HepG2 (cell line): ENCODE data around the gene MFGE8. TPM values are rescaled to one million over a fixed set of nuclear protein-coding genes. Genes with fewer than 3 reads are reported as not detected.

Experiments
- ATAC-seq: fragments of 200-7000 bp; cut with Tn5 transposase; 3 replicates; pipeline ENCODE4 v1.9.1; 2020; ENCODE audit warnings: mild to moderate bottlenecking, moderate library complexity
- BruUV-seq: library from RNA; stranded (reverse); fragments of 400-500 nt; replicated peaks from 2 replicates; lab custom pipeline; 2021; lab: Mats Ljungman, UMichigan
- CTCF ChIA-PET: fragments of 300-600 bp; formaldehyde crosslinking; extraction: SDS; loops from one replicate; lab custom pipeline; 2021; ENCODE audit warnings: low total read pairs, inconsistent platforms, low intra/inter-chr PET ratio; lab: Yijun Ruan, JAX
- POLR2A ChIA-PET: fragments of 350-600 bp; sonication (Branson Sonifier 250); formaldehyde crosslinking; loops from one replicate; lab custom pipeline; 2020; ENCODE audit warnings: antibody characterized with exemption, inconsistent platforms; lab: Yijun Ruan, JAX
- DNase-seq: peaks from one replicate; pipeline ENCODE4 v3.0.0-alpha.2; 2015; ENCODE audit warnings: low spot score
- FAIRE-seq: peaks from 3 replicates; lab custom pipeline; 2011; peaks lifted over from hg19 to GRCh38; lab: Jason Lieb, UNC
- H2AFZ ChIP-seq: one replicate; pipeline ENCODE4 v1.6.1; 2011; ENCODE audit warnings: low read length, inconsistent platforms
- H3K27ac ChIP-seq: fragments of 300-600 bp; 3 replicates; pipeline ENCODE4 v1.8.0; 2011; ENCODE audit warnings: mixed run types, mild to moderate bottlenecking, mixed read lengths, low read length, inconsistent platforms; ENCODE audit not compliant: insufficient read depth; ENCODE audit errors: extremely low read length
- H3K27me3 ChIP-seq, 2 experiments: fragments of 200-600 bp in 1 of 2; 2 replicates in 1 of 2; 3 replicates in 1 of 2; pipeline versions ENCODE4 v1.6.0 to v1.8.0; 2011; ENCODE audit warnings: low read length in 2 of 2, mild to moderate bottlenecking in 2 of 2, moderate library complexity in 2 of 2, inconsistent platforms in 1 of 2; ENCODE audit not compliant: insufficient read depth in 2 of 2, control insufficient read depth in 1 of 2
- H3K36me3 ChIP-seq, 2 experiments: fragments of 200-600 bp in 1 of 2; replicated peaks in 1 of 2; 2 replicates in 1 of 2; 3 replicates in 1 of 2; pipeline versions ENCODE4 v1.5.1 to v1.8.0; 2011; ENCODE audit warnings: low read length in 2 of 2, inconsistent platforms in 1 of 2; ENCODE audit not compliant: insufficient read depth in 2 of 2, control insufficient read depth in 1 of 2
- H3K4me1 ChIP-seq: 2 replicates; pipeline ENCODE4 v1.5.1; 2012; ENCODE audit warnings: low read length, inconsistent platforms; ENCODE audit not compliant: insufficient read depth
- H3K4me2 ChIP-seq: 2 replicates; pipeline ENCODE4 v1.6.0; 2011; ENCODE audit warnings: low read depth, low read length, inconsistent platforms
- H3K4me3 ChIP-seq, 3 experiments: fragments of 200-600 bp in 1 of 3; sonication (generic), shearing (Covaris generic) in 1 of 3; replicated peaks in 1 of 3; 2 replicates each; pipeline ENCODE4 v1.5.1; 2011 to 2016; ENCODE audit warnings: low read length in 3 of 3, inconsistent platforms in 2 of 3, low read depth in 2 of 3, mild to moderate bottlenecking in 2 of 3, control low read depth in 1 of 3, mixed read lengths in 1 of 3; ENCODE audit not compliant: insufficient read depth in 1 of 3
- H3K79me2 ChIP-seq: one replicate; pipeline ENCODE4 v1.6.1; 2011; ENCODE audit warnings: low read length, inconsistent platforms; ENCODE audit not compliant: insufficient read depth
- H3K9ac ChIP-seq: 2 replicates; pipeline ENCODE4 v1.6.0; 2011; ENCODE audit warnings: mild to moderate bottlenecking, low read depth, low read length, inconsistent platforms; ENCODE audit not compliant: insufficient read depth
- H3K9me3 ChIP-seq: 2 replicates; pipeline ENCODE4 v1.5.1; 2012; ENCODE audit warnings: mild to moderate bottlenecking, low read length
- H4K20me1 ChIP-seq: 2 replicates; pipeline ENCODE4 v1.6.0; 2011; ENCODE audit warnings: inconsistent platforms, mild to moderate bottlenecking, low read length, moderate library complexity; ENCODE audit not compliant: insufficient read depth
- ATAD3A ChIP-seq: sonication (generic); formaldehyde crosslinking; IDR thresholded peaks from 2 replicates; pipeline ENCODE4 v1.4.0; 2020; ENCODE audit warnings: missing genetic modification reagents
- CBX1 ChIP-seq: IDR thresholded peaks from one replicate; pipeline ENCODE4 v1.6.1; 2016; ENCODE audit warnings: antibody characterized with exemption, low read depth
- FOXK2 ChIP-seq: fragments of 450-650 bp; IDR thresholded peaks from 2 replicates; pipeline ENCODE4 v1.6.1; 2016
- JDP2 ChIP-seq: sonication (generic); formaldehyde crosslinking; IDR thresholded peaks from 2 replicates; pipeline ENCODE4 v1.8.1; 2022; ENCODE audit warnings: missing genetic modification reagents, borderline replicate concordance
- PHF5A ChIP-seq: IDR thresholded peaks from one replicate; pipeline ENCODE4 v1.6.1; 2018; ENCODE audit warnings: low read depth, missing genetic modification reagents; ENCODE audit not compliant: unreplicated experiment
- REXO4 ChIP-seq: sonication (generic); formaldehyde crosslinking; IDR thresholded peaks from 2 replicates; pipeline ENCODE4 v1.8.0; 2022; ENCODE audit warnings: missing genetic modification reagents, mild to moderate bottlenecking, borderline replicate concordance
- SATB2 ChIP-seq: sonication (generic); formaldehyde crosslinking; IDR thresholded peaks from 2 replicates; pipeline ENCODE4 v1.5.0; 2020; ENCODE audit warnings: missing genetic modification reagents
- SMARCC2 ChIP-seq: fragments of 450-650 bp; IDR thresholded peaks from 2 replicates; pipeline ENCODE4 v1.6.1; 2017; ENCODE audit warnings: antibody characterized with exemption, mild to moderate bottlenecking
- SRSF1 ChIP-seq: fragments of 200-400 bp; formaldehyde crosslinking; optimal IDR thresholded peaks from 2 replicates; pipeline ENCODE3; 2017; ENCODE audit warnings: mild to moderate bottlenecking, low read depth, low read length, moderate library complexity
- SRSF4 ChIP-seq: fragments of 200-400 bp; formaldehyde crosslinking; IDR thresholded peaks from one replicate; pipeline ENCODE4 v1.6.1; 2018; ENCODE audit warnings: mild to moderate bottlenecking, low read depth, low read length, moderate library complexity; ENCODE audit not compliant: poor library complexity, severe bottlenecking
- ZBTB4 ChIP-seq: sonication (generic); formaldehyde crosslinking; IDR thresholded peaks from 2 replicates; pipeline ENCODE4 v1.4.0; 2020; ENCODE audit warnings: missing genetic modification reagents, mild to moderate bottlenecking, borderline replicate concordance
- ZNF180 ChIP-seq: sonication (generic); formaldehyde crosslinking; IDR thresholded peaks from 2 replicates; pipeline ENCODE4 v1.4.0; 2020; ENCODE audit warnings: low read depth, missing genetic modification reagents, borderline replicate concordance
- ZNF496 ChIP-seq: sonication (generic); formaldehyde crosslinking; IDR thresholded peaks from 2 replicates; pipeline ENCODE4 v1.8.1; 2023; ENCODE audit warnings: mild to moderate bottlenecking, moderate library complexity, missing genetic modification reagents; ENCODE audit not compliant: insufficient replicate concordance
- ZNF598 ChIP-seq: sonication (generic); formaldehyde crosslinking; IDR thresholded peaks from 2 replicates; pipeline ENCODE4 v1.5.1; 2020; ENCODE audit warnings: mild to moderate bottlenecking, missing genetic modification reagents, borderline replicate concordance
- ZNF703 ChIP-seq: sonication (generic); formaldehyde crosslinking; IDR thresholded peaks from 2 replicates; pipeline ENCODE4 v1.5.1; 2020; ENCODE audit warnings: missing genetic modification reagents, mild to moderate bottlenecking, moderate library complexity, borderline replicate concordance
- ZNF879 ChIP-seq: sonication (generic); formaldehyde crosslinking; IDR thresholded peaks from 2 replicates; pipeline ENCODE4 v1.8.1; 2023; ENCODE audit warnings: missing genetic modification reagents
- whole genome bisulfite sequencing: methylation state at CpG from one replicate; pipeline ENCODE4 v1.1.6; 2017; ENCODE audit warnings: low lambda C conversion rate; 5-methylcytosine and 5-hydroxymethylcytosine counted together
- in situ Hi-C: cut with HindIII; loops from 2 replicates; pipeline ENCODE4 v1.10.0; 2017; ENCODE audit warnings: low pct_unique_long_range_greater_than_20kb; ENCODE audit not compliant: extremely low pct_ligation_motif_present
- intact Hi-C: fragments of 100-400 bp; cut with micrococcal nuclease; formaldehyde crosslinking; loops from one replicate; pipeline ENCODE4 v1.10.0; 2022; ENCODE audit not compliant: unreplicated experiment
- polyA plus RNA-seq, 8 experiments: library from polyadenylated mRNA; depleted of rRNA in 3 of 8; stranded (reverse) in 7 of 8; unstranded in 1 of 8; fragments of >200 nt; fragmentation: Illumina TruSeq in 4 of 8; extraction: Trizol in 4 of 8; gene quantifications; 2 replicates each; pipeline versions ENCODE4 v1.2.1 to v1.2.3, GENCODE V29; 2011 to 2016; ENCODE audit warnings: low read depth in 4 of 8, missing spikeins in 1 of 8, mixed read lengths in 1 of 8; ENCODE audit not compliant: insufficient read depth in 1 of 8
- total RNA-seq, 5 experiments: library from RNA; depleted of rRNA; stranded (reverse); fragments of >200 nt; fragmentation: Illumina TruSeq; extraction: Trizol; gene quantifications; 2 replicates each; pipeline ENCODE4 v1.2.3, GENCODE V29; 2016; ENCODE audit warnings: low read depth in 1 of 5
- TF ChIP-seq, protein P1 (sequence below): sonication (generic); formaldehyde crosslinking; IDR thresholded peaks from 2 replicates; pipeline ENCODE4 v1.4.0; 2020; ENCODE audit warnings: missing genetic modification reagents
- TF ChIP-seq, protein P2 (sequence below): sonication (generic); formaldehyde crosslinking; IDR thresholded peaks from 2 replicates; pipeline ENCODE4 v1.8.1; 2023; ENCODE audit warnings: mild to moderate bottlenecking, inconsistent platforms, moderate library complexity, missing genetic modification reagents, borderline replicate concordance
- TF ChIP-seq, protein P3 (sequence below): sonication (generic); formaldehyde crosslinking; IDR thresholded peaks from 2 replicates; pipeline ENCODE4 v1.5.0; 2020; ENCODE audit warnings: mild to moderate bottlenecking, missing genetic modification reagents

Gene MFGE8
- total and polyA plus RNA-seq, 2 of the 13 experiments (the other 11 are each of a cell fraction or from before 2014, with no cell fraction given) = 3.4 to 22.1 TPM

DNA sequence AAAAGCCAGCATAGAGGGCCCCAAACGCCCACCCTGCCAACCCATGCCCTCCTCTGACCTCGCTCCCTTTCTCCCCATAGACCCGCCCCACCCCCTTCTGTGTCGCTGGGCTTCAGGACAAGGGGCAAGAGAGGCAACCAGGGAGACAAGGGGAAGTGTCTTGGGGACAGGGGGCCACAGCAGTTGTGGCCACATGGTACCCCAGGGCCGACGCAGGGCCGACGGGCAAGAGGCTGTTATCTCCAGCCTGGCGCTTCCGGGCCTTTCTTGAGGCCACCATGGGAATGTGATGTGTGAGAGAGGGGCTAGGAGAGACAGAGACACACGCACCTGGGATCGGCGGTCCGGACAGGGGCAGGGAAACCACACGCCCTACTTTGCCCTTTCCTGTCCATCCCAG lies 14.4 kb downstream of the MFGE8 start:
- BruUV-seq = no TSS peak
- Histone ChIP-seq H3K79me2 (no peaks in the 10 kb centered on the region), H3K27me3 (peaks cover 5 to 26% of the 10 kb centered on the region in 2 experiments), H3K4me3 (no peak overlapping the region), H3K9ac (no peak overlapping the region), H3K36me3 (no peaks in the 10 kb centered on the region), H3K9me3 (no peaks in the 10 kb centered on the region), H3K4me1 (peaks cover 36% of the 10 kb centered on the region), H4K20me1 (no peaks in the 10 kb centered on the region), H3K27ac (no peak overlapping the region), H2AFZ (no peak overlapping the region), H3K4me2 (no peak overlapping the region)
- no peak for DNase-seq
- POLR2A ChIA-PET = no interaction called here
- no peak for ATAC-seq
- CTCF ChIA-PET = no interaction called here
- intact Hi-C loops (loop anchor here (10.0 kb wide), 1 partner anchor 276 kb away; no protein-coding TSS in a partner anchor), in situ Hi-C loops (no loop called here)
- WGBS = 72% methylated on average over 14 of the region's 15 CpGs
- no peak for FAIRE-seq
- no peak for TF ChIP-seq SRSF4
- TF ChIP-seq, protein P1, sequence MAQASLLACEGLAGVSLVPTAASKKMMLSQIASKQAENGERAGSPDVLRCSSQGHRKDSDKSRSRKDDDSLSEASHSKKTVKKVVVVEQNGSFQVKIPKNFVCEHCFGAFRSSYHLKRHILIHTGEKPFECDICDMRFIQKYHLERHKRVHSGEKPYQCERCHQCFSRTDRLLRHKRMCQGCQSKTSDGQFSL = no peak
- no peak for TF ChIP-seq FOXK2
- TF ChIP-seq ZNF496 (CRISPR knock-in tag) = no peak
- TF ChIP-seq SRSF1 = no peak
- no peak for TF ChIP-seq ZNF598 (CRISPR knock-in tag)
- TF ChIP-seq PHF5A (CRISPR knock-in tag) = no peak
- TF ChIP-seq ZBTB4 (CRISPR knock-in tag) = no peak
- TF ChIP-seq ZNF703 (CRISPR knock-in tag) = no peak
- TF ChIP-seq CBX1 = no peak
- no peak for TF ChIP-seq ATAD3A (CRISPR knock-in tag)
- no peak for TF ChIP-seq REXO4 (CRISPR knock-in tag)
- TF ChIP-seq, protein P2, sequence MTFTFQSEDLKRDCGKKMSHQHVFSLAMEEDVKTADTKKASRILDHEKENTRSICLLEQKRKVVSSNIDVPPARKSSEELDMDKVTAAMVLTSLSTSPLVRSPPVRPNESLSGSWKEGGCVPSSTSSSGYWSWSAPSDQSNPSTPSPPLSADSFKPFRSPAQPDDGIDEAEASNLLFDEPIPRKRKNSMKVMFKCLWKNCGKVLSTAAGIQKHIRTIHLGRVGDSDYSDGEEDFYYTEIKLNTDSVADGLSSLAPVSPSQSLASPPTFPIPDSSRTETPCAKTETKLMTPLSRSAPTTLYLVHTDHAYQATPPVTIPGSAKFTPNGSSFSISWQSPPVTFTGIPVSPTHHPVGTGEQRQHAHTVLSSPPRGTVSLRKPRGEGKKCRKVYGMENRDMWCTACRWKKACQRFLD (CRISPR knock-in tag) = no peak
- TF ChIP-seq ZNF879 (CRISPR knock-in tag) = no peak
- no peak for TF ChIP-seq JDP2 (CRISPR knock-in tag)
- no peak for TF ChIP-seq SMARCC2
- no peak for TF ChIP-seq SATB2
- TF ChIP-seq, protein P3, sequence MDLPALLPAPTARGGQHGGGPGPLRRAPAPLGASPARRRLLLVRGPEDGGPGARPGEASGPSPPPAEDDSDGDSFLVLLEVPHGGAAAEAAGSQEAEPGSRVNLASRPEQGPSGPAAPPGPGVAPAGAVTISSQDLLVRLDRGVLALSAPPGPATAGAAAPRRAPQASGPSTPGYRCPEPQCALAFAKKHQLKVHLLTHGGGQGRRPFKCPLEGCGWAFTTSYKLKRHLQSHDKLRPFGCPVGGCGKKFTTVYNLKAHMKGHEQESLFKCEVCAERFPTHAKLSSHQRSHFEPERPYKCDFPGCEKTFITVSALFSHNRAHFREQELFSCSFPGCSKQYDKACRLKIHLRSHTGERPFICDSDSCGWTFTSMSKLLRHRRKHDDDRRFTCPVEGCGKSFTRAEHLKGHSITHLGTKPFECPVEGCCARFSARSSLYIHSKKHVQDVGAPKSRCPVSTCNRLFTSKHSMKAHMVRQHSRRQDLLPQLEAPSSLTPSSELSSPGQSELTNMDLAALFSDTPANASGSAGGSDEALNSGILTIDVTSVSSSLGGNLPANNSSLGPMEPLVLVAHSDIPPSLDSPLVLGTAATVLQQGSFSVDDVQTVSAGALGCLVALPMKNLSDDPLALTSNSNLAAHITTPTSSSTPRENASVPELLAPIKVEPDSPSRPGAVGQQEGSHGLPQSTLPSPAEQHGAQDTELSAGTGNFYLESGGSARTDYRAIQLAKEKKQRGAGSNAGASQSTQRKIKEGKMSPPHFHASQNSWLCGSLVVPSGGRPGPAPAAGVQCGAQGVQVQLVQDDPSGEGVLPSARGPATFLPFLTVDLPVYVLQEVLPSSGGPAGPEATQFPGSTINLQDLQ (CRISPR knock-in tag) = no peak
- no peak for TF ChIP-seq ZNF180 (CRISPR knock-in tag)
